RWPE1 (cell line): Measurements from ENCODE around the gene SLC66A3.

Experiments used
- CTCF ChIA-PET: fragments of 350-600 bp; sonication (Branson Sonifier 250); formaldehyde crosslinking; extraction: SDS; loops from one replicate; lab custom pipeline; 2021; lab: Yijun Ruan, JAX
- POLR2A ChIA-PET: fragments of 400-600 bp; formaldehyde crosslinking; extraction: SDS; loops from one replicate; lab custom pipeline; 2020; ENCODE audit warnings: antibody characterized with exemption; ENCODE audit not compliant: low non-redundant PET; lab: Yijun Ruan, JAX
- DNase-seq: peaks from one replicate; pipeline ENCODE4 v3.0.0; 2012; ENCODE audit warnings: low spot score
- H3K27ac ChIP-seq: fragments of 450-650 bp; 2 replicates; pipeline ENCODE4 v1.5.1; 2017
- CTCF ChIP-seq: fragments of 450-650 bp; conservative IDR thresholded peaks from 2 replicates; pipeline ENCODE4 v1.5.1; 2017; ENCODE audit warnings: low read depth, mild to moderate bottlenecking

The SLC66A3 gene

GRCh38 chr2:11124760-11125068 is 30.6 kb upstream of the SLC66A3 start:
- POLR2A ChIA-PET, result no interaction called here
- no peak for DNase-seq
- CTCF ChIA-PET, result interaction anchor here (0.6 to 3.9 kb wide), 10 partner anchors 14 to 460 kb away, joined by 3 to 31 read pairs (median 5); partner anchors contain the start of gene KCNF1
- H3K27ac ChIP-seq, result no peak overlapping the region
- TF ChIP-seq CTCF, result no peak; the same call in 1 of the 2 replicates

DNA sequence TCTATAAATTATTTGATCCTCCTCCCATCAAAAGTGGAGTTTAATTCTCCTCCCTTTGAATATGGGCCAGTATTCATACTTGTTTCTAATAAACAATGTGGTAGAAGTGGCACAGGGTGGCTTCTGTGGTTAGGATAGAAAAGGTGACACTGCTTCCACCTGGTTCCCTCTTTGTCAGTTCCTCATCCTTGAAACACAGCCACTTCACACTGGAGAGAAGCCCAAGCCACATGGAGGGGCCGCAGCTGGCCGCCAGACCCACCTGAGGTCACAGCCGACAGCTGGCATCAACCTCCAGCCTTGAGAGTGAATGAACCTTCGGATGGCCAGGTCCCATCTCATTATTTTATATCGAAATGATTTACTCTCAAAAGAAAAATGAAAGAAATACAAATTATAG is 27.5 kb upstream of the SLC66A3 start:
- ChIA-PET POLR2A (no interaction called here), CTCF (no interaction called here)
- DNase-seq, result no peak
- H3K27ac ChIP-seq, result no peak overlapping the region
- TF ChIP-seq CTCF, result no peak

DNA sequence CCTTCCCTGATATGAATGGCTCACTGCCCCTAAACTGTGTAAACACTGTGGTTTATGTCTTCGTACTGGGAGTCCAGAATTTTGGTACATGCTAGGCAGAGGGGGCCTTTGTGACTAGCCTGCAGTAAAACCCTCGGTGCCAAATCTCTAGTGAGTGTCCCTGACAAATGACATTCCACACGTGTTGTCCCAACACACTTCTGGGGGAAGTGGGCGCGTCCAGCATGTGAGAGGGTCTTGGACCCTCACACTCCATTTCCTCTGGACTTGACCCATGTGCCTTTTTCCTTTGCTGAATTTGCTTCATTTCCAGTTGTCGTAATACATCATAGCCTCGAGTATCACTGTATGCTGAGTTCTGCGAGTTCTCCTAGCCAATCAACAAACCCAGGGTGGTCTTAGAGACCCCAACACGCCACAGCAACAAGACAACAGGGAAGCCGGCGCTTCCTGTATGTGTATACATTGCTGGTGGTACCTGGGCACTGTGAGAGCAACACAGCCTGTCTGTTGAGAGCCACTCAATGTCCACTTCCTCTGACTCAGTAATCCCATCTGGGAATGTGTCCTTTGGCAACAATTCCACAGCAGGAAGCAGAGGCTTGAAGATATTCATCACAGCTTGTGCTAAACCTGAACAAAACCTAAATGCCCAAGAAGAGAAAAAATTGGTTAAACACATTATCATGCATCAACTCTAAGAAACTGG is 26.9 kb upstream of the SLC66A3 start:
- no peak for DNase-seq
- H3K27ac ChIP-seq, result no peak overlapping the region
- ChIA-PET CTCF (interaction anchor here (0.6 to 5.4 kb wide), 4 partner anchors 214 to 557 kb away, joined by 3 to 51 read pairs (median 3); no protein-coding TSS in a partner anchor), POLR2A (no interaction called here)
- no peak for TF ChIP-seq CTCF

DNA sequence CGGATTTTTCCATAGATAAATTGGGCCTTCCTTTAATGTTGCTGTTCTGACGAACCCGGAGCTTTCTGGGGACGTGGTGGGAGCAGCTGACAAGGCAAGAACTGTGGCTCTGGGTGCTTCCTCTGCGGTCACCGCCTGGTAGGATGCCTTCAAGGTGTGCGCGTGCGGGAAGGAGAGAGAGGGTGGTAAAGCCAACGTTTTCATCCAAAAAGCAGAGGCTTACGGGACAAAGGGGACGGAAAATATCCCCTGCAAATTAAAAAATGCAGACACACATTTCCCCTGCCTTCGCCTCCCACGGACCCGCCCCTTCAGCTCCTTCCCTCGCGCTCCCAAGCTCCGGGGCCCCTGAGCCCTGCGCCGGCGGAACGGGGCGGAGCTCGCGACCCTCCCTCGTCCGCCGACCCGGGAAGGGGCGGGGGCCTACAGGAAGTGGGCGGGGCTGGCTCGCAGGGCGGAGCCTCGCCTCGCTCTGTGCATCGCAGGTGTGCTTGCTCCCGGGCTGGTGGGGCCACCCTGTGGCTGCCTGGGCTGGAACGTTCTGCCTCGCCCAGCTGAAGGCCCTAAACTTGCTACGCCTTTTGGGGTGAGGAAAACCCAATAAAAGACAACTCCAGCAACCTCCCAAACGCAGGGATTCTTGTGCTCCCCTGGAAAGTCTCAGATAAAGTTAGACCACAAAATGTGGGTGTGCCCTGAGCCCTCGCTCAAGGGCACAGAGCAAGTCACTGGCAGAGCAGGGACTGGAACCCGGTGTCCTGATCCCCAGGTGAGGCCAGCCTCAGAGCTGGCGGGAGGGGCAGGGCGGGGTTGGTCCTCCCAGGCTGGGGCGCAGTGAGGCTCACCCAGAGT is 25.4 kb upstream of the SLC66A3 start:
- ChIA-PET CTCF (interaction anchor here (0.5 to 5.4 kb wide), 8 partner anchors 9 to 307 kb away, joined by 3 to 51 read pairs (median 4); no protein-coding TSS in a partner anchor), POLR2A (no interaction called here)
- peak; percentile 57 for DNase-seq
- TF ChIP-seq CTCF, result peak; percentile 44
- peak overlapping the region; percentile 33 for H3K27ac ChIP-seq

- ChIA-PET CTCF (interaction anchor here (0.6 to 5.4 kb wide), 11 partner anchors 30 to 640 kb away, joined by 3 to 51 read pairs (median 4); no protein-coding TSS in a partner anchor), POLR2A (interaction anchor here (0.6 kb wide), 1 partner anchor 270 kb away, joined by 4 read pairs; no protein-coding TSS in a partner anchor)
- TF ChIP-seq CTCF, result no peak
- H3K27ac ChIP-seq, result no peak overlapping the region
- DNase-seq, result no peak
Measured at GRCh38 chr2:11131166-11131920, 23.9 kb upstream of the SLC66A3 start.
